HG03439 (cell line): ENCODE data around the gene SH3RF2.
"Not testable (repeated sequence)": the region's sequence is repeated elsewhere in the genome, so short reads cannot be mapped to it uniquely, and the experiment has no call there.

ENCODE experiments used
- ATAC-seq: cut with Tn5 transposase; IDR thresholded peaks from one replicate; pipeline ENCODE4 v1.9.1; 2021; ENCODE audit warnings: mild to moderate bottlenecking, moderate library complexity; ENCODE audit not compliant: unreplicated experiment

The SH3RF2 gene

GRCh38 chr5:146070746-146071145 is 134.4 kb downstream of the SH3RF2 start:
- ATAC-seq = no peak

- no peak for ATAC-seq
These were observed 134.8 kb downstream of the SH3RF2 start for GRCh38 chr5:146071171-146071570.

- no peak for ATAC-seq
These were observed 136.2 kb downstream of the SH3RF2 start for GRCh38 chr5:146072595-146072994.

GRCh38 chr5:146073239-146073900 is 137.0 kb downstream of the SH3RF2 start:
- ATAC-seq = no peak

- no peak for ATAC-seq
These were observed 139.7 kb downstream of the SH3RF2 start for GRCh38 chr5:146076028-146076427.

GRCh38 chr5:146076455-146076854 is 140.1 kb downstream of the SH3RF2 start:
- ATAC-seq = no peak

GRCh38 chr5:146078566-146078965 is 142.2 kb downstream of the SH3RF2 start:
- ATAC-seq = no peak

- no peak for ATAC-seq
These were observed 143.5 kb downstream of the SH3RF2 start for GRCh38 chr5:146079695-146080373.

- no peak for ATAC-seq
These were observed 145.2 kb downstream of the SH3RF2 start for GRCh38 chr5:146081556-146081955.

- ATAC-seq = peak; percentile 89
These were observed 146.4 kb downstream of the SH3RF2 start for GRCh38 chr5:146082798-146083197.

- no peak for ATAC-seq
These were observed 148.0 kb downstream of the SH3RF2 start for GRCh38 chr5:146084376-146084775.

GRCh38 chr5:146088098-146088497 is 151.7 kb downstream of the SH3RF2 start:
- ATAC-seq = no peak

- no peak for ATAC-seq
These were observed 152.9 kb downstream of the SH3RF2 start for GRCh38 chr5:146089287-146089686.

- ATAC-seq = no peak
These were observed 155.5 kb downstream of the SH3RF2 start for GRCh38 chr5:146091881-146092280.

GRCh38 chr5:146098047-146098446 is 161.7 kb downstream of the SH3RF2 start:
- no peak for ATAC-seq

- no peak for ATAC-seq
These were observed 165.3 kb downstream of the SH3RF2 start for GRCh38 chr5:146101646-146102045.

GRCh38 chr5:146103594-146103993 is 167.2 kb downstream of the SH3RF2 start:
- no peak for ATAC-seq

- ATAC-seq = no peak
These were observed 169.1 kb downstream of the SH3RF2 start, which contains the start of gene PLAC8L1 for GRCh38 chr5:146105477-146105876. Gene PLAC8L1 (minus strand): TSS chr5:146105577. CDS start chr5:146104311, 1,266 bp downstream.

- no peak for ATAC-seq
These were observed 171.5 kb downstream of the SH3RF2 start for GRCh38 chr5:146107901-146108300.

GRCh38 chr5:146108870-146109269 is 172.5 kb downstream of the SH3RF2 start:
- not testable (repeated sequence) for ATAC-seq

GRCh38 chr5:146109379-146109778 is 173.0 kb downstream of the SH3RF2 start:
- no peak for ATAC-seq

GRCh38 chr5:146111409-146111808 is 175.0 kb downstream of the SH3RF2 start:
- no peak for ATAC-seq
